Osteoblast (primary cell): Measurements from ENCODE around the gene OR51A4. TPM values are rescaled to one million over a fixed set of nuclear protein-coding genes. Genes with fewer than 3 reads are reported as not detected.

Experiments
- DNase-seq: peaks from one replicate; pipeline ENCODE4 v3.0.0; 2011; ENCODE audit warnings: low spot score, mixed read lengths; ENCODE audit not compliant: insufficient read length; ENCODE audit errors: missing footprints
- H2AFZ ChIP-seq: 2 replicates; pipeline ENCODE4 v1.6.0; 2011; ENCODE audit warnings: mild to moderate bottlenecking, low read length
- H3K27ac ChIP-seq: 2 replicates; pipeline ENCODE4 v1.5.1; 2011; ENCODE audit warnings: mild to moderate bottlenecking, low read depth, low read length, moderate library complexity
- H3K27me3 ChIP-seq: 2 replicates; pipeline ENCODE4 v1.6.0; 2012; ENCODE audit warnings: mild to moderate bottlenecking, control low read depth, inconsistent platforms, low read length, moderate library complexity; ENCODE audit not compliant: insufficient read depth
- H3K36me3 ChIP-seq: 2 replicates; pipeline ENCODE4 v1.5.1; 2011; ENCODE audit warnings: mild to moderate bottlenecking, low read length, control low read depth, moderate library complexity; ENCODE audit not compliant: insufficient read depth
- H3K4me1 ChIP-seq: 2 replicates; pipeline ENCODE4 v1.5.1; 2011; ENCODE audit warnings: mild to moderate bottlenecking, low read length, control low read depth, moderate library complexity; ENCODE audit not compliant: insufficient read depth
- H3K4me2 ChIP-seq: 2 replicates; pipeline ENCODE4 v1.6.0; 2011; ENCODE audit warnings: mild to moderate bottlenecking, low read length; ENCODE audit not compliant: insufficient read depth
- H3K4me3 ChIP-seq: fragments of 200-600 bp; sonication (generic); 3 replicates; pipeline ENCODE4 v1.5.1; 2012; ENCODE audit warnings: mild to moderate bottlenecking, low read length, inconsistent platforms; ENCODE audit not compliant: insufficient read depth
- H3K79me2 ChIP-seq: 2 replicates; pipeline ENCODE4 v1.6.0; 2012; ENCODE audit warnings: mild to moderate bottlenecking, low read length, control low read depth, inconsistent platforms; ENCODE audit not compliant: insufficient read depth
- H3K9me3 ChIP-seq: 2 replicates; pipeline ENCODE4 v1.5.1; 2011; ENCODE audit warnings: low read depth, low read length, control low read depth
- H4K20me1 ChIP-seq: 2 replicates; pipeline ENCODE4 v1.6.0; 2012; ENCODE audit warnings: mild to moderate bottlenecking, low read length, control low read depth; ENCODE audit not compliant: insufficient read depth
- CTCF ChIP-seq: IDR thresholded peaks from 2 replicates; pipeline ENCODE4 v1.5.1; 2011; ENCODE audit warnings: mild to moderate bottlenecking, low read depth, low read length, moderate library complexity; ENCODE audit errors: extremely low read depth
- total RNA-seq: library from RNA; depleted of rRNA; stranded (reverse); fragments of >200 nt; gene quantifications from 2 replicates; pipeline ENCODE4 v1.2.3, GENCODE V29; 2012

The OR51A4 gene
- total RNA-seq, 1 donor = not detected

DNA sequence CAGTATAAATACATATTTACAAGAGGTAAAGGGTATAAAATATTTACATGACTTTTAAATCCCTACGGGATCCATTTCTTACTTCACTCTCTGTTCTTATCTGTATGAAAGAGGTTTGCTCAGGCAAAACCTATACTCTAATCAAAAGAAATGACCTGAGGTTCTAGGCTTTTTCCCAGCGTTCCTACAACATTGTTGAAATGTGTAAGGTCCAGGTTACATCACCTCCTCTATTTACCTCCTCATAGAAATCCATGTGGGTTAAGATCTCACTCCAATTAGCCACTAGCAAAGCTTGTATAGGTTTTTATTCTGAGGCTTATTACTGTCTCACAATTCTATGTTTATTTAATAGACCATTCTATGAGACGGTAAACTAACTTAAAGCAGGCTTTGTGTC is 35.3 kb upstream of the OR51A4 start:
- Histone ChIP-seq H3K27ac (no peak overlapping the region), H3K79me2 (no peaks in the 10 kb centered on the region), H3K9me3 (no peaks in the 10 kb centered on the region), H3K4me2 (no peak overlapping the region), H3K4me1 (no peaks in the 10 kb centered on the region), H4K20me1 (no peaks in the 10 kb centered on the region), H2AFZ (no peak overlapping the region), H3K36me3 (no peaks in the 10 kb centered on the region), H3K4me3 (no peak overlapping the region), H3K27me3 (no peaks in the 10 kb centered on the region)
- no peak for DNase-seq
- TF ChIP-seq CTCF = no peak

GRCh38 chr11:4979036-4979435 is 31.6 kb upstream of the OR51A4 start:
- H2AFZ ChIP-seq = no peak overlapping the region
- no peaks in the 10 kb centered on the region for H3K27me3 ChIP-seq
- H3K79me2 ChIP-seq = no peaks in the 10 kb centered on the region
- no peaks in the 10 kb centered on the region for H3K36me3 ChIP-seq
- TF ChIP-seq CTCF = no peak
- H3K4me3 ChIP-seq = no peak overlapping the region
- DNase-seq = no peak
- H3K4me2 ChIP-seq = no peak overlapping the region
- no peaks in the 10 kb centered on the region for H3K9me3 ChIP-seq
- no peak overlapping the region for H3K27ac ChIP-seq
- H4K20me1 ChIP-seq = no peaks in the 10 kb centered on the region
- H3K4me1 ChIP-seq = no peaks in the 10 kb centered on the region

GRCh38 chr11:4975436-4975835 is 28.0 kb upstream of the OR51A4 start:
- H3K79me2 ChIP-seq = no peaks in the 10 kb centered on the region
- no peak for TF ChIP-seq CTCF
- no peaks in the 10 kb centered on the region for H3K36me3 ChIP-seq
- H3K4me3 ChIP-seq = no peak overlapping the region
- no peak overlapping the region for H2AFZ ChIP-seq
- H3K27me3 ChIP-seq = no peaks in the 10 kb centered on the region
- no peaks in the 10 kb centered on the region for H4K20me1 ChIP-seq
- H3K4me2 ChIP-seq = no peak overlapping the region
- DNase-seq = no peak
- no peak overlapping the region for H3K27ac ChIP-seq
- H3K4me1 ChIP-seq = no peaks in the 10 kb centered on the region
- H3K9me3 ChIP-seq = no peaks in the 10 kb centered on the region

DNA sequence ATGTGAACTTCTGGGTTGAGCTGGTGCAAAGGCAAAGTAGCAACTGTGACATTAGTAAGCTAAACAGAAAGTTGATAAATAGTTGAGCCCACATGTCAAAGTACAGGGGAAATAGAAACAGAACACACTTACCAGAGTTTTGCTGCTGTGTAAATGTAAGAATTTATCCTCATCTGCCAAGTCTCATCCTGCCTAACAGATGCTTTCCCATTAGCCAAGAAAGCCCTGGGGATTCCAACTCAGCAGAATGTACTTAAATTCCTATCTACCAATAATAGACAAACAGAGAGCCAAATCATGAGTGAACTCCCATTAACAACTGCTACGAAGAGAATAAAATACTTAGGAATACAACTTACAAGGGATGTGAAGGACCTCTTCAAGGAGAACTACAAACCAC is 15.4 kb upstream of the OR51A4 start:
- no peaks in the 10 kb centered on the region for H3K9me3 ChIP-seq
- H3K4me2 ChIP-seq = no peak overlapping the region
- H3K4me1 ChIP-seq = no peaks in the 10 kb centered on the region
- H3K27me3 ChIP-seq = no peaks in the 10 kb centered on the region
- no peaks in the 10 kb centered on the region for H4K20me1 ChIP-seq
- no peaks in the 10 kb centered on the region for H3K36me3 ChIP-seq
- no peaks in the 10 kb centered on the region for H3K79me2 ChIP-seq
- no peak overlapping the region for H3K27ac ChIP-seq
- no peak for DNase-seq
- no peak for TF ChIP-seq CTCF
- H2AFZ ChIP-seq = no peak overlapping the region
- no peak overlapping the region for H3K4me3 ChIP-seq
